Erythroblast (primary cell): ENCODE results near the gene TAL1.

Experiments
- GATA1 ChIP-seq: IDR thresholded peaks from 2 replicates; pipeline ENCODE4 v1.6.1; 2011; ENCODE audit warnings: low read depth, mild to moderate bottlenecking, control low read depth, low read length, moderate library complexity
- POLR2A ChIP-seq: IDR thresholded peaks from 2 replicates; pipeline ENCODE4 v1.6.1; 2011; ENCODE audit warnings: mild to moderate bottlenecking, low read length

DNA sequence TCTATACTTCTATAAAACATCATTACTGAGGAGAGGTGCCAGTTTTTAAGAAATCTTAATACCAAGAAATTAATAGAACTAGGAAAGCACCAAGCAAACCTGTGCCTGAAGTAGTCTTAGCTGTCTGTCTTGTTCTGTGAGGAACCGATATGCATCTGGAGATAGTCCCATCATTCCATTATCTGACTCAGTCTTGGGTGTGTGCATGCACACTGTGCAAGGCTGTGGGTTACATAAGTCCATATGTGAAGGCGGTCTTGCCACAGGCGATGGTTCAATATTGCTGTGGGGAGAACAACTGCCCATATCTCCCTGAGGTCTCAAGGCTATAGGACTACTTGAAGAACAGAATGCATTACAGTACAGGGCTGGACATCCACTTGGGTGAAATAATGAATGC lies 48.1 kb upstream of the TAL1 start:
- TF ChIP-seq POLR2A (no peak), GATA1 (no peak)
